Measurements from ENCODE around the gene POLE. TPM values are rescaled to one million over a fixed set of nuclear protein-coding genes. Genes with fewer than 3 reads are reported as not detected.

POLE gene
- total and polyA plus RNA-seq, 2 experiments from 2014 or later, result 6.0 to 16.2 TPM

- no peaks in the 10 kb centered on the region for H3K9me3 ChIP-seq (ENCODE audit: low read depth)
- H4K20me1 ChIP-seq (ENCODE audit: insufficient read depth), result no peaks in the 10 kb centered on the region
- no peak overlapping the region for H3K9ac ChIP-seq
- H2AFZ ChIP-seq, result no peak overlapping the region
- WGBS, 2 experiments (ENCODE audit: low coverage in 1 of 2, low lambda C conversion rate in 2 of 2, missing lambda C conversion rate in 2 of 2), result 95 to 97% methylated on average over 11 to 12 of the region's 12 CpGs
- H3K4me2 ChIP-seq (ENCODE audit: unreplicated experiment), result no peak overlapping the region
- H3F3A ChIP-seq (ENCODE audit: insufficient read depth), result no peaks in the 10 kb centered on the region
- no peaks in the 10 kb centered on the region for H3K36me3 ChIP-seq (ENCODE audit: low read depth)
- TF ChIP-seq EZH2 (IDR thresholded peaks at IDR 0.05; ENCODE audit: insufficient read depth, poor library complexity, severe bottlenecking) (no peak), EZH2phosphoT487 (IDR thresholded peaks at IDR 0.05; ENCODE audit: insufficient read depth, low read depth) (no peak)
- H3K4me1 ChIP-seq (ENCODE audit: insufficient read depth), result no peaks in the 10 kb centered on the region
- in situ Hi-C loops (cut with MboI), result no loop called here
- DNase-seq, result no peak
- H3K79me2 ChIP-seq (ENCODE audit: insufficient read depth), result no peaks in the 10 kb centered on the region
- no peak overlapping the region for H3K27ac ChIP-seq
- no peaks in the 10 kb centered on the region for H3K27me3 ChIP-seq (replicated peaks; ENCODE audit: insufficient read depth)
- H3K4me3 ChIP-seq, result no peak overlapping the region
- H3K9me2 ChIP-seq (ENCODE audit: insufficient read depth), result no peaks in the 10 kb centered on the region
Observed at GRCh38 chr12:132576701-132577100, 110.4 kb downstream of the POLE start.

- Histone ChIP-seq H3K27ac (no peak overlapping the region), H3K9me3 (ENCODE audit: low read depth) (no peaks in the 10 kb centered on the region), H3K4me2 (ENCODE audit: unreplicated experiment) (no peak overlapping the region), H3K36me3 (ENCODE audit: low read depth) (no peaks in the 10 kb centered on the region), H3K27me3 (replicated peaks; ENCODE audit: insufficient read depth) (no peaks in the 10 kb centered on the region), H3K4me1 (ENCODE audit: insufficient read depth) (no peaks in the 10 kb centered on the region), H3K4me3 (no peak overlapping the region), H3K9ac (no peak overlapping the region), H3K79me2 (ENCODE audit: insufficient read depth) (no peaks in the 10 kb centered on the region), H4K20me1 (ENCODE audit: insufficient read depth) (no peaks in the 10 kb centered on the region), H3K9me2 (ENCODE audit: insufficient read depth) (no peaks in the 10 kb centered on the region), H3F3A (ENCODE audit: insufficient read depth) (no peaks in the 10 kb centered on the region), H2AFZ (no peak overlapping the region)
- in situ Hi-C loops (cut with MboI), result no loop called here
- no peak for DNase-seq
- TF ChIP-seq EZH2 (IDR thresholded peaks at IDR 0.05; ENCODE audit: insufficient read depth, poor library complexity, severe bottlenecking) (no peak), EZH2phosphoT487 (IDR thresholded peaks at IDR 0.05; ENCODE audit: insufficient read depth, low read depth) (no peak)
- 97 to 99% methylated on average over 7 to 11 of the region's 11 CpGs for whole genome bisulfite sequencing, 2 experiments (ENCODE audit: low coverage in 1 of 2, low lambda C conversion rate in 2 of 2, missing lambda C conversion rate in 2 of 2)
Observed at GRCh38 chr12:132575661-132576060, 111.5 kb downstream of the POLE start.

GRCh38 chr12:132574271-132574996, 112.7 kb downstream of the POLE start:
- WGBS, 2 experiments (ENCODE audit: low coverage in 1 of 2, low lambda C conversion rate in 2 of 2, missing lambda C conversion rate in 2 of 2), result 97 to 98% methylated on average over 37 to 39 of the region's 39 CpGs

More at GRCh38 chr12:132574271-132574996, 112.7 kb downstream of the POLE start:
- Histone ChIP-seq H3K4me3 (no peak overlapping the region), H2AFZ (no peak overlapping the region), H3K36me3 (ENCODE audit: low read depth) (no peaks in the 10 kb centered on the region), H3K27me3 (replicated peaks; ENCODE audit: insufficient read depth) (no peaks in the 10 kb centered on the region), H3K9me2 (ENCODE audit: insufficient read depth) (no peaks in the 10 kb centered on the region), H3K9ac (no peak overlapping the region), H4K20me1 (ENCODE audit: insufficient read depth) (no peaks in the 10 kb centered on the region), H3K9me3 (ENCODE audit: low read depth) (no peaks in the 10 kb centered on the region), H3F3A (ENCODE audit: insufficient read depth) (no peaks in the 10 kb centered on the region), H3K79me2 (ENCODE audit: insufficient read depth) (no peaks in the 10 kb centered on the region), H3K4me1 (ENCODE audit: insufficient read depth) (no peaks in the 10 kb centered on the region), H3K27ac (no peak overlapping the region), H3K4me2 (ENCODE audit: unreplicated experiment) (no peak overlapping the region)
- no peak for DNase-seq
- in situ Hi-C loops (cut with MboI), result no loop called here
- no peak for TF ChIP-seq EZH2 (IDR thresholded peaks at IDR 0.05; ENCODE audit: insufficient read depth, poor library complexity, severe bottlenecking)
- TF ChIP-seq EZH2phosphoT487 (IDR thresholded peaks at IDR 0.05; ENCODE audit: insufficient read depth, low read depth), result no peak

Small RNA genes within 50 kb of the gene (microRNA-seq; reads per million reads assigned to microRNA genes)
- not detected for gene MIR6763 (ENCODE audit: borderline number of aligned reads)

Small RNA genes within 50 kb of the gene (small RNA-seq; reads per million reads assigned to genes)
- gene MIR6763 (ENCODE audit: low read depth, low replicate concordance) (not detected), gene RNA5SP379 (ENCODE audit: low read depth, low replicate concordance) (not detected)

Other genes with a start within 250 kb of the POLE start
- 3.7 and 4.6 TPM in 2 replicates for gene FBRSL1, start 197.2 kb downstream of the POLE start, total RNA-seq (2014; rRNA removed; shearing (Covaris generic))
- gene FBRSL1, start 197.2 kb downstream of the POLE start, polyA plus RNA-seq (2016; fragmentation: Nextera tagmentation; extraction: Ambion mirVana), result 0.63 and 0.86 TPM in 2 replicates
- gene LRCOL1, start 76.8 kb downstream of the POLE start, total RNA-seq (2014; rRNA removed; shearing (Covaris generic)), result not detected in 2 replicates
- not detected in 2 replicates for gene LRCOL1, start 76.8 kb downstream of the POLE start, polyA plus RNA-seq (2016; fragmentation: Nextera tagmentation; extraction: Ambion mirVana)
- gene P2RX2, start 68.6 kb downstream of the POLE start, total RNA-seq (2014; rRNA removed; shearing (Covaris generic)), result not detected in 2 replicates
- not detected in 2 replicates for gene P2RX2, start 68.6 kb downstream of the POLE start, polyA plus RNA-seq (2016; fragmentation: Nextera tagmentation; extraction: Ambion mirVana)
- 26.3 and 28.5 TPM in 2 replicates for gene PXMP2, start 245 bp upstream of the POLE start, total RNA-seq (2014; rRNA removed; shearing (Covaris generic))
- 36.5 and 37.2 TPM in 2 replicates for gene PXMP2, start 245 bp upstream of the POLE start, polyA plus RNA-seq (2016; fragmentation: Nextera tagmentation; extraction: Ambion mirVana)
- 26.1 and 28.7 TPM in 2 replicates for gene PGAM5, start 23.5 kb upstream of the POLE start, total RNA-seq (2014; rRNA removed; shearing (Covaris generic))
- 10.2 and 12.0 TPM in 2 replicates for gene PGAM5, start 23.5 kb upstream of the POLE start, polyA plus RNA-seq (2016; fragmentation: Nextera tagmentation; extraction: Ambion mirVana)
- 69.6 and 83.3 TPM in 2 replicates for gene ANKLE2, start 74.5 kb upstream of the POLE start, total RNA-seq (2014; rRNA removed; shearing (Covaris generic))
- gene ANKLE2, start 74.5 kb upstream of the POLE start, polyA plus RNA-seq (2016; fragmentation: Nextera tagmentation; extraction: Ambion mirVana), result 48.3 and 49.4 TPM in 2 replicates
- gene GOLGA3, start 141.5 kb upstream of the POLE start, total RNA-seq (2014; rRNA removed; shearing (Covaris generic)), result 80.3 and 118 TPM in 2 replicates
- 37.5 and 38.1 TPM in 2 replicates for gene GOLGA3, start 141.5 kb upstream of the POLE start, polyA plus RNA-seq (2016; fragmentation: Nextera tagmentation; extraction: Ambion mirVana)
- gene CHFR, start 200.3 kb upstream of the POLE start, total RNA-seq (2014; rRNA removed; shearing (Covaris generic)), result 26.5 and 29.5 TPM in 2 replicates
- gene CHFR, start 200.3 kb upstream of the POLE start, polyA plus RNA-seq (2016; fragmentation: Nextera tagmentation; extraction: Ambion mirVana), result 24.3 and 24.4 TPM in 2 replicates